Neural cell (in vitro differentiated cells): ENCODE data around the gene ACVRL1. TPM values are rescaled to one million over a fixed set of nuclear protein-coding genes. Genes with fewer than 3 reads are reported as not detected.

ENCODE experiments used
- H2AFZ ChIP-seq: fragments of 200-600, 300-800 bp; sonication (generic), shearing (Covaris generic); 2 replicates; pipeline ENCODE4 v1.6.0; 2014; ENCODE audit warnings: low read depth, mild to moderate bottlenecking, antibody characterized with exemption, low read length, moderate library complexity
- H3F3A ChIP-seq: fragments of 200-600 bp; shearing (Covaris generic); 2 replicates; pipeline ENCODE4 v1.6.1; 2016; ENCODE audit warnings: mild to moderate bottlenecking, moderate library complexity, mixed read lengths, antibody characterized with exemption, low read length; ENCODE audit not compliant: insufficient read depth, poor library complexity, severe bottlenecking
- H3K27ac ChIP-seq: fragments of 200-600, 300-800 bp; sonication (generic), shearing (Covaris generic); 2 replicates; pipeline ENCODE4 v1.5.1; 2014; ENCODE audit warnings: mild to moderate bottlenecking, low read length, moderate library complexity
- H3K27me3 ChIP-seq: fragments of 300-800, 200-600 bp; sonication (generic), shearing (Covaris generic); 2 replicates; pipeline ENCODE4 v1.6.0; 2014; ENCODE audit warnings: mild to moderate bottlenecking, low read depth, low read length, moderate library complexity; ENCODE audit not compliant: insufficient read depth
- H3K36me3 ChIP-seq: fragments of 300-800, 200-600 bp; sonication (generic), shearing (Covaris generic); 2 replicates; pipeline ENCODE4 v1.5.1; 2014; ENCODE audit warnings: mild to moderate bottlenecking, antibody characterized with exemption, low read length, moderate library complexity; ENCODE audit not compliant: insufficient read depth
- H3K4me2 ChIP-seq: fragments of 300-800, 200-600 bp; sonication (generic), shearing (Covaris generic); 2 replicates; pipeline ENCODE4 v1.6.0; 2014; ENCODE audit warnings: mild to moderate bottlenecking, low read length
- H3K4me3 ChIP-seq: fragments of 300-800, 200-600 bp; sonication (generic), shearing (Covaris generic); 2 replicates; pipeline ENCODE4 v1.5.1; 2014; ENCODE audit warnings: mild to moderate bottlenecking, low read length, moderate library complexity
- H3K79me2 ChIP-seq: fragments of 200-600 bp; shearing (Covaris generic); replicated peaks from 2 replicates; pipeline ENCODE4 v1.6.0; 2014; ENCODE audit warnings: mild to moderate bottlenecking, low read length, moderate library complexity; ENCODE audit not compliant: insufficient read depth
- H3K9ac ChIP-seq: fragments of 300-800, 200-600 bp; sonication (generic), shearing (Covaris generic); 2 replicates; pipeline ENCODE4 v1.6.1; 2016; ENCODE audit warnings: mild to moderate bottlenecking, low read length, mixed read lengths
- H3K9me2 ChIP-seq: fragments of 200-600 bp; shearing (Covaris generic); 2 replicates; pipeline ENCODE4 v1.6.1; 2016; ENCODE audit warnings: mild to moderate bottlenecking, low read length, mixed read lengths; ENCODE audit not compliant: insufficient read depth
- H3K9me3 ChIP-seq: fragments of 200-600, 300-800 bp; sonication (generic), shearing (Covaris generic); 2 replicates; pipeline ENCODE4 v1.6.1; 2016; ENCODE audit warnings: mild to moderate bottlenecking, mixed run types, low read length, moderate library complexity, mixed read lengths
- H4K20me1 ChIP-seq: fragments of 200-600 bp; shearing (Covaris generic); 2 replicates; pipeline ENCODE4 v1.6.1; 2016; ENCODE audit warnings: mild to moderate bottlenecking, mixed run types; ENCODE audit not compliant: insufficient read depth
- CTCF ChIP-seq: fragments of 450-650 bp; IDR thresholded peaks from 2 replicates; pipeline ENCODE4 v1.5.1; 2014; ENCODE audit warnings: antibody characterized with exemption, mild to moderate bottlenecking, moderate library complexity; ENCODE audit not compliant: poor library complexity, severe bottlenecking
- EP300 ChIP-seq: fragments of 450-650 bp; conservative IDR thresholded peaks from 2 replicates; pipeline ENCODE4 v1.6.1; 2014; ENCODE audit warnings: antibody characterized with exemption, mild to moderate bottlenecking, moderate library complexity; ENCODE audit not compliant: poor library complexity, severe bottlenecking
- EZH2 ChIP-seq: fragments of 200-600, 300-800 bp; shearing (Covaris generic), sonication (generic); IDR thresholded peaks from 2 replicates; pipeline ENCODE4 v1.6.1; 2014; ENCODE audit warnings: antibody characterized with exemption, low read length, borderline replicate concordance, mild to moderate bottlenecking; ENCODE audit not compliant: insufficient read depth, poor library complexity, severe bottlenecking
- MXI1 ChIP-seq: fragments of 450-650 bp; conservative IDR thresholded peaks from 2 replicates; pipeline ENCODE4 v1.6.1; 2014; ENCODE audit warnings: antibody characterized with exemption, mild to moderate bottlenecking; ENCODE audit not compliant: poor library complexity, severe bottlenecking
- POLR2AphosphoS5 ChIP-seq: IDR thresholded peaks from 2 replicates; pipeline ENCODE4 v1.6.1; 2012
- RAD21 ChIP-seq: fragments of 450-650 bp; conservative IDR thresholded peaks from 2 replicates; pipeline ENCODE4 v1.6.1; 2014; ENCODE audit warnings: antibody characterized with exemption, mild to moderate bottlenecking, moderate library complexity
- REST ChIP-seq: IDR thresholded peaks from 2 replicates; pipeline ENCODE4 v1.6.1; 2012; ENCODE audit warnings: borderline replicate concordance
- SMC3 ChIP-seq: fragments of 450-650 bp; conservative IDR thresholded peaks from 2 replicates; pipeline ENCODE4 v1.6.1; 2014; ENCODE audit warnings: antibody characterized with exemption, mild to moderate bottlenecking, moderate library complexity; ENCODE audit not compliant: poor library complexity
- TAF1 ChIP-seq: IDR thresholded peaks from 2 replicates; pipeline ENCODE4 v1.6.1; 2012; ENCODE audit warnings: low read depth
- polyA plus RNA-seq: library from polyadenylated mRNA; depleted of rRNA; stranded (reverse); fragments of >200 nt; gene quantifications from 2 replicates; pipeline ENCODE4 v1.2.3, GENCODE V29; 2014

ACVRL1 gene
- polyA plus RNA-seq, 1 donor from 2014 or later = not detected

GRCh38 chr12:51873251-51873994, 33.9 kb upstream of the ACVRL1 start:
- no peak overlapping the region for H2AFZ ChIP-seq
- no peaks in the 10 kb centered on the region for H3F3A ChIP-seq
- no peaks in the 10 kb centered on the region for H3K9me2 ChIP-seq
- no peaks in the 10 kb centered on the region for H4K20me1 ChIP-seq
- no peak overlapping the region for H3K4me2 ChIP-seq
- no peaks in the 10 kb centered on the region for H3K36me3 ChIP-seq
- H3K27me3 ChIP-seq = peaks cover 10% of the 10 kb centered on the region
- H3K9me3 ChIP-seq = no peaks in the 10 kb centered on the region
- no peak overlapping the region for H3K9ac ChIP-seq
- H3K79me2 ChIP-seq = no peaks in the 10 kb centered on the region
- H3K27ac ChIP-seq = no peak overlapping the region
- no peak for TF ChIP-seq MXI1
- no peak for TF ChIP-seq EP300
- TF ChIP-seq REST = no peak
- no peak for TF ChIP-seq POLR2AphosphoS5
- no peak for TF ChIP-seq RAD21
- no peak for TF ChIP-seq SMC3
- no peak for TF ChIP-seq TAF1
- TF ChIP-seq EZH2 = no peak
- TF ChIP-seq CTCF = no peak
- H3K4me3 ChIP-seq = no peak overlapping the region

GRCh38 chr12:51874000-51874399, 33.3 kb upstream of the ACVRL1 start:
- Histone ChIP-seq H3K79me2 (no peaks in the 10 kb centered on the region), H3K27me3 (peaks cover 5% of the 10 kb centered on the region), H3K4me3 (no peak overlapping the region), H3K9me2 (no peaks in the 10 kb centered on the region), H3K4me2 (no peak overlapping the region), H3K36me3 (no peaks in the 10 kb centered on the region), H2AFZ (no peak overlapping the region), H3K27ac (no peak overlapping the region), H3F3A (no peaks in the 10 kb centered on the region), H3K9ac (no peak overlapping the region), H3K9me3 (no peaks in the 10 kb centered on the region), H4K20me1 (no peaks in the 10 kb centered on the region)
- TF ChIP-seq EP300 = no peak
